NCI-H1092 treated with DMSO at 0.1 percent for 48 hours (cell line): ENCODE data around the gene UBA5.
"Not testable (repeated sequence)": the region's sequence is repeated elsewhere in the genome, so short reads cannot be mapped to it uniquely, and the experiment has no call there.

ENCODE experiments used
- DNase-seq: peaks from one replicate; lab custom pipeline; 2025; lab: John Stamatoyannopoulos, UW

Gene UBA5

GRCh38 chr3:132660052-132660810 lies at the start of gene UBA5:
Gene UBA5 (plus strand): TSS chr3:132660329. CDS start chr3:132660538, 209 bp downstream.
- peak; percentile 77 for DNase-seq

DNA sequence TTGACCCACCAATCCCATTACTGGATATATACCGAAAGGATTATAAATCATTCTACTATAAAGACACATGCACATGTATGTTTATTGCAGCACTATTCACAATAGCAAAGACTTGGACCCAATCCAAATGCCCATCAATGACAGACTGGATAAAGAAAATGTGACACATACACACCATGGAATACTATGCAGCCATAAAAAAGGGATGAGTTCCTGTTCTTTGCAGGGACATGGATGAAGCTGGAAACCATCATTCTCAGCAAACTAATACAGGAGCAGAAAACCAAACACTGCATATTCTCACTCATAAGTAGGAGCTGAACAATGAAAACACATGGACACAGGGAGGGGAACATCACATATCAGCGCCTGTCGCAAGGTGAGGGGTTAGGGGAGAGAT lies 44.8 kb upstream of the UBA5 start:
- not testable (repeated sequence) for DNase-seq

GRCh38 chr3:132615881-132616280 lies 44.2 kb upstream of the UBA5 start:
- DNase-seq: no peak

DNA sequence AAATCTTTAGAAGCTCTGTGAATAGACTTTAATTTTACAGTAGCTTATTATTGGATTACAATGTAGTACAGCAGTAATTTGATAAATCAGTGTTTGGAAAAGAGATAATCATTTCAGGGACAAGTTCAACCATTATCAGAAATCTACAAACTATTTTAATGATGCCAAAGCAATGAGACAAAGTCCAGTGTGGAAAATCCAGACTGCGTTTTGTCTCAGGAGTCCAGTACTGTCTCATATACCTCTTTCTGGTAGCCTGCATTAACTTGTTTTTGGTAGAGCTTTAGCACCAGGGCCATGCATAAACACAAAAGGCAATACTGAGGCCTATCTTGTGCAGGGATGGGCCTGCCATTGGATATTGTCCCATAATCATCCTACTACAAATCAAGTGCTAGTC lies 43.3 kb upstream of the UBA5 start:
- no peak for DNase-seq

DNA sequence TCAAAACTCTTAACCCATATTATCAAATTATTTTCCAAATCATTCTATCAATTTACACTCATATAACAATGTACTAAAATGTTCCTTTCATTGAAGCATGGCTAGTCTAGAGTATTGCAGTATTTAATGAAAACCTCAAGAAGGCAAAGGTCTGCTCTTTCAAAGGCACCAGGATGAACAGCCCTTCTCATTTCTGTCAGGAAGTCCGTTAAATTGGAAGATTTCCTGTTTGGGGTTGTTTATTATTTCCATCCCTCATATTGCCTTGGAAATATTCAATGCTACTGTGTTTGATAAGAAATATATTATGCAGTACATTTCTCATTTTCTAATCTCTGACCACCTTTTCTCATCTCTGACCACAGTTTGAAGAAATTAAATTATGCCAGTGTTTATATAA lies 38.0 kb upstream of the UBA5 start:
- no peak for DNase-seq

DNA sequence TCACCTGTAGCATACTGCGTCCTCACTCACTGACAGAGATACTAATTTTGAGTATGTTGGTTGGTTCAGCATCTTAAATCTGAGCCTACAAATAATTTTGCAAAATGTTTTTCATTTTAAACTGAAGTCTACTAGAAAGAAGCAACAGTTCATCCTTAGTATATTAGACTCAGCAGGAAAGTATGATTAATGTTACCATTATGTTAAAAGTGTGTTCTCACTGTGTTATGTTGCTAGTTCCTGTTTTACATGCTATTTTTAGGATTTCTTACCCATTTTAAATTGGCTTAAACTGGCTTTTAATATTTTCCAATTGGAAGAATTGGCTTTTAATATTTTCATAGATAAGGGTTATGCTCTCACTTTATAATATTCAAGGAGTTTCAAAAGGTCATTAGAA lies 37.4 kb upstream of the UBA5 start:
- no peak for DNase-seq

- DNase-seq: no peak
Observed at GRCh38 chr3:132623646-132624045, 36.5 kb upstream of the UBA5 start.

- DNase-seq: no peak
Observed at GRCh38 chr3:132624790-132625189, 35.3 kb upstream of the UBA5 start.

- DNase-seq: no peak
Observed at GRCh38 chr3:132625613-132626012, 34.5 kb upstream of the UBA5 start.

DNA sequence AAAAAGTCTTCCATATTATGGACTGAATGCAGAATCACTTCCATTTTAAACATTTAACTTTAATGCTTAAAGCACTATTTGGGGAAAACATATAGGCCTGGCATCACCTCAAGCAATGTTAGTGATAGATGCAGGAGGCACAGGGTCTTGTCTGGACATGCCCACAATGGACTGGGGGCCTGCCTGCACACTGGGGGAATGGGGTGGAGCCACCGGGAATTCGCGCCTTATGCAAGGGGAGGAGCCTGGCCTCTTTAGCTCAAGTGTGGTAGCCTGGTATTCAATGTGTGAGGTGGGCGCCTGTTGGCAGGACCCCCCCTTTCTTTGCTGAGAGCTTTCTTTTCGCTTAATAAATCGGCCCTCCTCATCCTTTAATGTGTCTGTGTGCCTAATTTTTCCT lies 33.2 kb upstream of the UBA5 start:
- DNase-seq: no peak

DNA sequence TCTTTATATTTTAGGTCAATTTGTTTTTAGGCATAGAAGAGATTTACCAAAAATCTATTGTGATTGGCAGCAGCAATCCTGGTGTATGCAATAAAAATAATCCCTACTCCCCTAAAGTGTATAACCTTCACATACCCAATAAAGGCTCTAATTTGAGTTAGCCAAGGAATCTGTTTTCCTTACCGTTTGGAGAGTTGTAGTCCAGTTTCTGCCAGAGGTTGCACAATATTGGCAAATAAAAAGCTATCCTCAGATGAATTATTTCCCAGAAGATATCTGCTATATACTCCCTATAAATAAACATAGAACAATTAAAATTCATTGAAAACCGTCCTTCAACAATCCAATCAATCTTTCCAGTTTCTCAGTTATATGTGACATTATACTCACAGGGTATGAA lies 32.0 kb upstream of the UBA5 start:
- no peak for DNase-seq

DNA sequence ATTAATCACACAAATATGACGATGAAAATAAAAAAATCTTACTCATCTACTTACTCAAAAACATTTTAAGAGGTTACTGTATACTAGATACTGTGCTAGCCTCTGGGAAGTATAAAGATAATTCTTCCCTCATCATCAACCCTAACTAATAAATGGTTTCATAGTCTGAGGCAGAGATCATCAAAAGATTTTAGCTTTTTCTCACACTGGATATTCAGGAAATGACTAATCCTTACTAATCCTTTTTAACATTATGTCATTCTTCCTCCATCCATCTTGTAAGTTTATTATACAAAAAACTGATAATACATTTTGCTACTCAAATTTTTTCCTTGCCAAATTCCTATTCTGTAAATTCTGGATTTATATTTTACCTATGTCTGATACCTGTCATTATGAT lies 30.2 kb upstream of the UBA5 start:
- no peak for DNase-seq

GRCh38 chr3:132630612-132631011 lies 29.5 kb upstream of the UBA5 start:
- DNase-seq: no peak

GRCh38 chr3:132635052-132635451 lies 25.1 kb upstream of the UBA5 start:
- DNase-seq: no peak

GRCh38 chr3:132637590-132637989 lies 22.5 kb upstream of the UBA5 start:
- no peak for DNase-seq

DNA sequence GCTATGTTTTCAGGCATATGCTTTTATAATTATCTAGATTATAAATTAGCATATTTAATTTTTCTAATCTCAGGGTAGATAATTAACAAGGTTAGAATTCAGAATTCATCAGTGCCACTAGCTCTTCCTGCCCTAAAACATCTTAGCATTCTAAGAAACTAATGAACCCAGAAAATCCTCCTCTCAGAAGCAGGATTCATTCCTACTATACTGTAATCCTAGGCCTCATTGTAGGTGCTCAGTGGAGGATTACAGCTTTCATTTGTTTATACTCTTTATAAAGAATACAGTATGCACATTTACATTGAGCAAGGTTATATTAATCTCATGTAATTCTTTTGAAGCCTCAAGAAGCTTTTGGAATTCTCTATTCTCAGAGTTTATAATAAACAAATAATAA lies 21.4 kb upstream of the UBA5 start:
- no peak for DNase-seq

DNA sequence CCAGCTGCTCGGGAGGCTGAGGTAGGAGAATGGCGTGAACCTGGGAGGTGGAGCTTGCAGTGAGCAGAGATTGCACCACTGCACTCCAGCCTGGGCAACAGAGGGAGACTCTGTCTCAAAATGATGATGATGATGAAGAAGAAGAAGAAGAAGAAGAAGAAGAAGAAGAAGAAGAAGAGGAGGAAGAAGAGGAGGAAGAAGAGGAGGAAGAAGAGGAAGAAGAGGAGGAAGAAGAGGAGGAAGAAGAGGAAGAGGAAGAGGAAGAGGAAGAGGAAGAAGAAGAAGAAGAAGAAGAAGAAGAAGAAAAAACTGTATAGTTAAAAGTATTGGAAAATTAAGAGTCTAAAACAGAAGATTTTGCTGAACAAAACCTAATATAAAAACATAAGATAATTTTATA lies 18.7 kb upstream of the UBA5 start:
- not testable (repeated sequence) for DNase-seq

DNA sequence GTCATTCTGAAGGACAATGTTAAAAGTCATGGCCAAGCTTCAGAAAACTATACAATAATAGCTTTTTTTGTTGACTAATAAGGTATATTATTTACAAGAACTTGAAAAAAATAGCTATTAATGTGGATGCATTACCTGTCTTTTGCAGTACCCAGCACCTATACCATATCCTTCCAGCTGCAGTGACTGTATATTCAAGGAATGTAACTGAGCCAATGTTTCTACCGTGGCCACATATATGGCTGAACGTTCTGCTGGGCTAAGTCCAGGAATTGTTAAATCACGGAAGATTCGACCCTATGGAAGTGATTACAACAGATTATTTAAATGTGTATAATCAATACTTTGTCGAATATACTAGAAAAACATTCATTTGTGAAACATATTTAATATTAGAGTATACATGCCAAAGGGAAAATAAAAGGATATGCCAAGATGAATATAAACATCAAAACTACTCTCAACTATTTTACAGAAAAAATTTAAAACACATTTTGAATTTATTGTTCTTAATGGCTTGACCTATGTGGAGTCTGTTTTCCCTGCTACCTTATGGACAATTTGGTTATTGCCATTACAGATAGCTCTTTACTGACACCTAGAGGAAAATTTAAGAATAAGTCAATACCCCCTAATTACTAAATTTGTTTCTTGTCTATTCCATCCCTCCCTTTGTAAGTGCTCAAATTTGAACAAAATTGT lies 18.1 kb upstream of the UBA5 start:
- DNase-seq: peak; percentile 63

DNA sequence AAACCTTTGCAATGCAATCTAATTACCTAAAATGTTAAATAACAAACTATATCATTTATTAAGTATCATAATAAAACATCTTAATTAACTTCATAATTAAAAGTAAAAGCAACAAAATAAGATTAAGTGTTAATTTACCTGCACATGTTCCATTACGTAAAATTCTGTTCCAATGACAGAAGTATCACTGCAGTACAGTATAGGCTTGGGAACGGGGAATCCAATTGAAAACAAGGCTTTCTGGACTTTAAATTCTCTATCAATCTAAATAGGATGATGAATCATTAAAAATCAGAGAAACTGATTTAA lies 17.6 kb upstream of the UBA5 start:
- no peak for DNase-seq

DNA sequence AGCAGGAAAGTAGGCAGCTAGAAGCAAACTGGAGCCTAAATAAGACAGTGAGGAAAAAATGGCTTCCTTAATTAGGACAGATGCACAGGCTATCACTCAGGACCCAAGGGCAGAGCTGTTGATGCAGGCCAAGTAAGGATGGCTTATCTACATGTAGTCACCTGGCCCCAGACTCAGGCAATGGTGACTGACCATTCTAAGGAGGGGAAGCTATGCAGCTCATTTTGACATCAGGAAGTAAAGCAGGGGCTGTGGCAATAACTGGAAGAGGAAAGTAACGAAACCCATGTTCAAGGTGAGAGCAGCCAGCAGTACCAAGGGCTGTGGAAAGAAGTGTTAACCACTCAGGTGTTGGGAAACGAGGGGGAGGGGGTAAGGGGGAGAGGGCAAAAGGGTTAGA lies 16.8 kb upstream of the UBA5 start:
- DNase-seq: no peak

DNA sequence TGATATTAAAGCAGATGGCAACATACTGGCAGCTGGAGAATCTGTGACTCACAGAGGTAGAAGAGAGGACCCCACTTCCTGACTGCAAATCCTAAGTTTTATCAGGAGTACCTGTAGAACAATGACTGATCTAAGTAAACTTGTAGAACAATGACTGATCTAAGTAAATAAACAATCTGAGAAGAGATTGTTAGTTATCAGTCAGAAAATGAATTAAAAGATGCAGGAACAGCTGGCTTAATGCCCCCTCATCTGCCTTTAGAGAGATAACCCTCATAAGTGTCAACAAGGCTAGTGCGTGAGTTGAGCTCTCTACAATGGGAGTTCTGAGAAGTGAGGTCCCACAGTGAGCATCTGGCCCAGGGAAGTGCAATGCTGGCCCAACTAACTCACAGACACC lies 15.1 kb upstream of the UBA5 start:
- DNase-seq: no peak

GRCh38 chr3:132650153-132650552 lies 10.0 kb upstream of the UBA5 start:
- DNase-seq: no peak

DNA sequence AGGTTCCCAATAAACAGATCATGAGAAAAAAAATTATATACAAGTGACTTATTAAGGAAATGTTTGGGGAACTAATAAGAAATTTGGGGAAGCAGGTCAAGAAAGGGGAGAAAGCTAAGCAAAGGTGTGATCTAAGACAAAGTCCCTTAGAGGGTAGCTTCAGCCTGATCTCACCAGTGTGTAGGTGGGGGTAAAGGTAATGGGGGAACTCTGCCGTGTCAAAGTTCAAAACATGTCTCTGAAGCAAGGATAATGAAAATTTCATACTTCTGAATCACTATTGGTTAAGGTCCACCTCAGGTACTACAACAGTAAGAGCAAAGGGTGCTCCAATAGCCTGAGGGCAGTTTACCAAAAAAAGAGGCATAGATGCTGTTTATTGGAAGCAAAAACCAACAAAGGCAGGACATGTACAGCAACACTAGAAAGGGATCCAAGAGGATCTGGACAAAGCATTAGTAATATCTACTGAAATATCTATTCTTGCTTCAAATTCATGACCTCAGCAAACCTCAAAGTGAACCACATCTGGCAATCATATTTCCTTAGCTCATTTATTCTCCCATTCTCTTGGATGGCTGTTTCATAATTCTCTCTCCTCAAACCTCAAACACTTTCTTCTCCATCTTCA lies 7.4 kb upstream of the UBA5 start:
- no peak for DNase-seq

- peak; percentile 21 for DNase-seq
Observed at GRCh38 chr3:132654190-132654589, 5.9 kb upstream of the UBA5 start.
